CD4-positive, alpha-beta T cell treated with Interleukin-4 for 4 hours (primary cell): Measurements from ENCODE around the gene CTNND2.
"Not testable (repeated sequence)": the region's sequence is repeated elsewhere in the genome, so short reads cannot be mapped to it uniquely, and the experiment has no call there.

Source experiments
- DNase-seq: peaks from one replicate; pipeline ENCODE4 v3.0.0-alpha.2; 2020

The CTNND2 gene

GRCh38 chr5:11672385-11673085 lies 231.7 kb downstream of the CTNND2 start:
- DNase-seq, result no peak

- no peak for DNase-seq
These were observed 245.9 kb downstream of the CTNND2 start for GRCh38 chr5:11658376-11658775.

- no peak for DNase-seq
These were observed 247.3 kb downstream of the CTNND2 start for GRCh38 chr5:11656916-11657315.

DNA sequence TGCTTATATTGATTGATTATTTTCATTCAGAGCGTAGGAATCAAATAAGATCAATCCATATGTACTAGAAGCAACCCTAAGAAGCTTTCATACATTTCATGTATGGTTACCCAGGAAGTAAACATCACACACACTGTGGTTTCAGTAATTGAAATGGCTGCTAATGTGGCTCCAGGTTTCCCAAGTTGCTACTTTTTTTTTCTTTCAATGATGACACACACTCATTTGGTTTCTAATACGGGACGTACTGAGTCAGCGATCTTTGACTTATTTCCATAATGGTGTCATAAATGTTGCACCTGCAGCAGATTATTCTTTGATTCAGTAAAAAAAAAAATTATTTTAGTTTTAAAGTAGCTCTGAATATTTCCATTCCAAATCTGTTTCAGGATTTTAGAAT lies 248.6 kb downstream of the CTNND2 start:
- DNase-seq, result no peak

DNA sequence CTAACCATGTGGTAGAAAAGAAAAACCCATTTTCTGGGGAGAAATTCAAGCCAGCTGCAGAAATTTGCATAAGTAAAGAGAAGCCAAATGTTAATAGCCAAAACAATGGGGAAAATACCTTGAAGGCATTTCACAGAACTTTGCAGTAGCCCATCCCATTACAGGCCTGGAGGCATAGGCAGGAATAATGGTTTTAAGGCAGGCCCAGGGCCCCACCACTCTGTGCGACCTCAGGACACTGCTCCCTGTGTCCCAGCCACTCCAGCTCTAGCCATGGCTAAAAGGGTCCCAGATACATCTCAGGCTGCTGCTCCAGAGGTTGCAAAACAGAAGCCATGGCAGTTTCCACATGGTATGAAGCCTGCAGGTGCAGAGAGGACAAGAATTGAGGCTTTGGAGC lies 253.3 kb downstream of the CTNND2 start:
- DNase-seq, result no peak

DNA sequence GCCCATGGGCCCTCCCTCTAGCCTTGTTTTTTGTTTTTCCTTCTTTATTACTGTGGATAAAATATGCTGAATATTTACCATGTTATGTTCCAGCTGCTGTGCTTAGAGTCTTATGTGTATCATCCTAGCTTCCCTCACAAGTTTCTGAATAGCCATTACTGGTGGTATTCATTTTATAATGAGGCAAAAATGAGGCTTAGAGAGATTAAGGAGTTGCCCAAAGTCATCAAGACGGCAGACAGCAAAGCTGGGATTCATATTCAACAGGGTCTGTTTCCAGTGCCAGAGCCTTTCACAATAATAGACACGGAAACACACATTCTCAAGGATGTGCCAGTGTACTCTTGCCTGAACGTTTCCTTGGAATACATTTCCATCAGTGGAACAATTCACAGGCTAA lies 258.1 kb downstream of the CTNND2 start:
- DNase-seq, result no peak

GRCh38 chr5:11642438-11642837 lies 261.8 kb downstream of the CTNND2 start:
- no peak for DNase-seq

DNA sequence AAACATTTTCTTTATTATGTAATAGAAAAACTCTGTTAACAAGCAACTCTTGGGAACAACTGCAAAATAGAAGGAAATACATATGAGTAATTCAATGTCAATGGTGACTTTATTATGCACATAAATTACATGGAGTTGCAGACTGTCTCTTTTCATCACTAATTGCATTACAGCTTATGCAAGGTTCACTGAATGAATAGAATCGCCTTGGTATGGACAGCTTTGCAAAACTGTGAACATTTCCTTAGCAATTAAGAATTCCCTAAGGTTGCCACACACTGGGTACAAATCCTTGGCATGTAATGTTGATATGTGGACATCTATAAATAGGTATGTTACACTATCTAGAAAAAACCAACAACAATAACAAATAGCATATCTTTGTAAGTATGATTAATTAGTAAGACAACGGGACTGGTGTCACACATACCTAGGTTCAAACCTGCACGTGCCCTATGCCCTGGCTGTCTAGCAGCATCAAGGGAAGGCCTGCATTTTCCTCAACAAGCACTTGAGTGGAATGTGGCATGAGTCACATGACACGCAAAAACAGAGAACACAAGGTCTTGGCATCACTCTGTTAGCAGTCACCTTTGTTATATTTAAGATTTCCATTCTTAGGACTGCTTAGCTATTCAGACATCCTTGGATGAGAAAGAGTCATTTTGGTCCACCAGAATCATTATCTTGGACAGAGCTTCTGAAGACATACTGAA lies 263.9 kb downstream of the CTNND2 start:
- DNase-seq, result no peak

DNA sequence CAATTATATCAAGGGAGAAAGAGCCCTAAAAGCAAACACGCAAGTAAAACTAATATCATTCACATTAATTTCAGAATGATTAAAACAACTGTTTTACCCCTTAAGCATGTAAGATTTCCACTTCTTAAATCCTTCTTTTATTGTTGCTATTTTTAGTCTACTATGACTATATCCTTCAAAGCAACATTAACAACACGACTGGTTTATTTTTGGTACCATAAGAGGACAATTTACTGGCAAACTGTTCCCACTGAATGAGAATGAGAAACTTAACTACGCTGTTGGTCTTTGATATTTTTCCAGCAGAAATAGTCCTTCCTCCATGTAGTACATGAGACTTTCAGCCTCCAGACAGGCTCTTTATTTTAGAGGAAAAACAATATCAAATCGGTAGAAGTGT lies 281.5 kb downstream of the CTNND2 start:
- no peak for DNase-seq

DNA sequence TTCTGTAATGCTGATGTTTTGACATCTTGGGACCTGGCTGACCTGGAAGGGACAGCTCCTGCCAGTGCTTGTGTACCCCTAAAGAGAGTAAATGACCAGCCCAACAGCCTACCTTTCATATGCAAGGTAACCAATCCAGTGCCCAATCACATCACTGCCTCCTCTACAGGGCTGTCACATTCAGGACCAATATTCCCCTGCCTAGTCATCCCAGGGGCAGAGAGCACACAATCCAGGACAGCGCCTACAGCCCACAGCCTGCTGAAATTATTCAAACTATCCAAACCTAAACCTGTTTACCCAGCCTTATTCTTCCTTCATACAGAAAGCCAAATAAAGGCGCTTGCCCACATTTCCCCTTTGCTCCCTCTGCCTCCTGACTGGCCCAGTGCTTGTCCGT lies 284.1 kb downstream of the CTNND2 start:
- DNase-seq, result no peak

DNA sequence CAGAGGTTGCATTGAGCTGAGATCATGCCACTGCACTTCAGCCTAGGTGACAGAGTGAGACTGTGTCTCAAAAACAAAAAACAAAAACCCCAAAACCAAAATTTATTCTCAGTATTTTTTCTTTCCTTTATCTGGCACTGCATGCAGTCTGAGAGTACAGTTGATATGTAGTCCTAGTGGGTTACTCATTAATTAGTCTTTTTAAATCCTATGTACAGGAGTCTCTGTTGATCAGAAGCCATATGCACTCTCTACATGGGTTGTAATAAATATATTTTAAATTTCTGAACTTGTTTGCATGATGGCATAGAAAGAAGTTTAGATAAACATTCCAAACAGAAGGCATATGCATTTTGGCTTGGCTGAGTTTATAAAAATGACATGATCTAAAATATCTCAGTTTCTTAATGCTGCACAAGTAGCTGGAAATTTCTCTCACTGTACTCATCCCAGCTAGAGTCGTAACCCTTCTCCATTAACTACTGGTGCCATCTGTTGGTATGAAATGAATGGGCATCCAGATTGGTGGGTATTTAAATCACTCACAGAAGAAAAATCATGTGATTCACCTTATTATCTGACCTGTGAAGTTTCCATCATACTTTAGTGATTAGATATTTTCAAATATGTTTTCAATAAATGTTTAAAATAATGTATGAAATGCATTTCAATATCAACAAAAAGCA lies 284.8 kb downstream of the CTNND2 start:
- DNase-seq, result no peak

GRCh38 chr5:11617080-11617479 lies 287.2 kb downstream of the CTNND2 start:
- no peak for DNase-seq

- DNase-seq, result not testable (repeated sequence)
These were observed 287.6 kb downstream of the CTNND2 start for GRCh38 chr5:11616624-11617023.

- no peak for DNase-seq
These were observed 293.2 kb downstream of the CTNND2 start for GRCh38 chr5:11611011-11611410.

- no peak for DNase-seq
These were observed 294.5 kb downstream of the CTNND2 start for GRCh38 chr5:11609570-11610303.

GRCh38 chr5:11608530-11608929 lies 295.7 kb downstream of the CTNND2 start:
- DNase-seq, result no peak

GRCh38 chr5:11607944-11608483 lies 296.2 kb downstream of the CTNND2 start:
- no peak for DNase-seq

DNA sequence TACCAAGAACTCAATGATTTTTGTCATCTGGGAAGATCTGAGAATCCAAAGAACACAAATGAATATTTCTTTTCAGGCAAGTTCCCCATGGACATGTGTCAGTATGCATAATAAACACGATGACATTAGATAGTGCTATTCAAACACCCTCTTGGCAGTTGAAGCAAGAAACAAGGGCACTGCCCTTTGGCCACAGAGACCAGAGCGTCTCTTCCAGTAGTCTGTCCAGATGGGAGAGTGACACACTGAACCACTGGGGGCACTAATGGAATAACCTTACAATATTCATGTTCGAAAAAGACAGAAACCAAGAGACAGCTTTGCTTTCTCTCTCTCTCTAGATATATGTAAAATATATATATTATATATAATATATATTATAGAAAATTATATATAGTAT lies 301.9 kb downstream of the CTNND2 start:
- no peak for DNase-seq

DNA sequence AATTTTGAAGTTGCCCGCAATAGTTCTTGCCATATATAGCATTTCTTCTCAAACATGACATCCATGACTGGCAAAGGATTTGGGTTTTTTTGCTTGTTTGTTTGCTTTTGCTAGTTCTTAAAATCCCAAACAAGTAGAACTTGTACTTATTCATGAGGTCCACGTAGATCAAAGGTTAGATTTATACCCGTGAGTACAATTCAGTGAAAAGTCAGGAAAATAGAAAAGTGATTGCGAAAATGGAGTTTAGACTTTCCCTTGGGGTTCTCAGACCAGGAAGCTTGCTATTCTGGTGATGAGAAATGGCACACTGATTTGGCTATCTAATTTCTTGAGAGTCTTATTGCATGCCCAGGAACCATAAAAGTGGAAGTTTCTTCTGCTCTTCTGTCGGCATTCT lies 304.7 kb downstream of the CTNND2 start:
- no peak for DNase-seq

- DNase-seq, result no peak
These were observed 307.6 kb downstream of the CTNND2 start for GRCh38 chr5:11596657-11597071.

GRCh38 chr5:11596185-11596584 lies 308.1 kb downstream of the CTNND2 start:
- DNase-seq, result no peak

- no peak for DNase-seq
These were observed 309.2 kb downstream of the CTNND2 start for GRCh38 chr5:11595045-11595444.

GRCh38 chr5:11594021-11594420 lies 310.2 kb downstream of the CTNND2 start:
- DNase-seq, result no peak
